GM18526 (cell line): Measurements from ENCODE around the gene ADCY1.

Experiments used
- POLR2A ChIP-seq: IDR thresholded peaks from 3 replicates; pipeline ENCODE4 v1.6.1; 2011; ENCODE audit not compliant: insufficient read length; ENCODE audit errors: extremely low read depth

ADCY1 gene

DNA sequence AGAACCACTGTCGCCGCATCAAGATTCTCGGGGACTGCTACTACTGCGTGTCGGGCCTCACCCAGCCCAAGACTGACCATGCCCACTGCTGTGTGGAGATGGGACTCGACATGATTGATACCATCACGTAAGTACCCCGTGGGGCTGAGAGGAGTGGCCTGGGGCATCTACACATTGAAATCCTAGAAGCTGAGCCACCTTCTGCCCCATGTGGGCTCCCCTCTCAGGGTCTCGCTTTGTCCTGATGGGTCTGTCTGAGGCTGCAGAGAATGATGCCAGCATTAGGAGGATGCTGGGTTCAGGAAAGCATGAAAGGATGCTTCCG is 74.5 kb downstream of the ADCY1 start:
- TF ChIP-seq POLR2A: no peak

DNA sequence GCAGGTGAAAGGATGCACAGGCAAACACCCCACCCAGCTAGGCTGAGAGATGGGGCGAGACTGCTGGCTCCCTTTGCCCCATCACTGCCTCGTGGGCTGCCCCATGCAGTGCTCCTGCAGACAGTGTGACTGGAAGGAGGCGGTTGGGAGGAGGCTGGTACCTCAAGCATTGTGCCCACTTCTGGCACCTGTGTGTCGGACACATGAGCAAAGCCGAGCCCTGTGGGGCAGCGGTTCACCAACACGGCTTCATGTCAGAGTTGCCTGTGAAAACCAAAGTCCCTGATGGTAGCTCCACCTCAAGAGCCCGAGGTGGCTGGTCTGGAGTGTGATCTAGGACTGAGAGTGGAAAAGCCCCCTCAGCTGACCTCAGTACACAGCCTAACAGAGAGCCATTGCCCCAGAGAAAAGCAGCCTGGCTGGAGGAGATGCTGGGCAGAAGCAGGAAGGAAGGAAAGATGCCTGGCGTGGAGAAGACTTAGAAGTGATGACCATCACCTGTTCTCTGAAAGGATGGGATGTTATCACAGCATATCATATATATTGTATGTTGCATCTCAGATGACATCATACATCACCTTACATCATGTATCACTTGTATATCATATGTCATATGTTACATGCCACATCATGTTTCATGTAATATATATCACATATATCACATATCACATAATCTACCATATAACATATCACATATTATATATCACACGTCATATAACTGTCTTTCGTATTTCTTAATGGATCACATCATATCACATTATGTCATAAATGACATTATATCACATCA is 75.6 kb downstream of the ADCY1 start:
- TF ChIP-seq POLR2A: no peak

DNA sequence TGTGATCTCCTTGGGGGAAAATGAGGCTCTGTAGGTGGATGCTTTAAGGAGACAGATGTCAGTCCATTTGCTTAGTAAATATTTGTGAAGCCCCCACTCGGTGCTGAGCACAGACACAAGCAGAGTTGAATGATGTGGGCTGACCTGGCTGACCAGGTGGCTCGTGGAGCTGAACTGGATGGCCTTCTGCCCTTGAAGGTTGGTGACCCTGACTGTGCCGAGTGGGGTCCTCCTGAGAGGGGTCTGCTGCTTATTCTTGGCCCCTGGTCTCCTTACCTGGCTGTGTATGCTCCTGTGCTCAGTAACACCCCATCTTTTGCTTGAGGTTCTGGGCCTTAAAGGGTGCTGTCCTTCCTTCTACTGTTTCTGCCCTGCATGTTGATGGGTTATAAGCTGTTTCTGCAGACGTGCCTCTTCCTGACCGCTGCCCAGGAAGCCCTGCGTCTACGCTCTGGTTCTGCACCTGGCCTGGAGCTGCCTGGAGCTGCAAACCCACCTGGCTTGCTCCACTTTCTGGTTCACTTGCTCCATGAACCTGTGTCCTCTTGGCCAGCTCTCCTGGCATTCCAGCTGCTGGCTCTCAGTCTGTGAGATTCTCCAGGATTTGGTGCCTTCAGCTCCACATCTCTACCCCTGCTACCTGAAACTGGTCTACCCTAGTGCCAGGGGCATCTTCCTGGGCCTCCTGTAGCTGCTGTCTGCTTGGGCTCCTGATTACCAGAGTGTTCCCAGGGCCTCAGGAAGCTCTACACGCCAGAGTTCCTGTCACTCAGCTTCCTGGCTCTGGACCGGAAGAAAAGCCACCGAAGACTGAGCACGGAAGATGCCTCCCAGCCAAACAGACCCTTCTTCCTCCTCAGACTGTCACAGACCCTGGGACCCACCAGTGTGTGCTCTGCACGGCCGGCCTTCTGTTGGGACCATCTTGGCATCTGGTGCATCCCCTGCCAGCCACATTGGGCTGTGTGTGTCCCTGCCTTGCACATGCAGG is 76.5 kb downstream of the ADCY1 start:
- TF ChIP-seq POLR2A: no peak

DNA sequence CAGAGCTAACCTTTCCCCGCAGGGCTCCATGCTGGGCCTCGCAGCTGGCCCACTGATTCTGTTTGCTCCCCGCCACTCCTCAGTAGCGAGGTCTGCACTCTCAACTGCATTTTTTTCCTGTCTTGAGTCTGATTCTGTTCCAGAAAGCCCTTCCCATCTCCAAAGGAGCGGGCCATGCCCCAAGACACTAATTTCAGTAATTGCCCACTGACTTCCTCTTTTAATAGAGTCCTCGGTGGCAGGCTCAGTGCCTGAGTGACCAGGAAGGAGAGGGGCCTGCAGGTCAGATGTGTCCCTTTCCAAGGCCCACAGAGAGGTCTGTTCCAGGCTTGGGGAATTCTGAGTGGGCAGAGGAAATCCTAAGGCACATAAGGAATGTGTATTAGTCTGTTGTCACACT is 77.4 kb downstream of the ADCY1 start:
- TF ChIP-seq POLR2A: no peak

DNA sequence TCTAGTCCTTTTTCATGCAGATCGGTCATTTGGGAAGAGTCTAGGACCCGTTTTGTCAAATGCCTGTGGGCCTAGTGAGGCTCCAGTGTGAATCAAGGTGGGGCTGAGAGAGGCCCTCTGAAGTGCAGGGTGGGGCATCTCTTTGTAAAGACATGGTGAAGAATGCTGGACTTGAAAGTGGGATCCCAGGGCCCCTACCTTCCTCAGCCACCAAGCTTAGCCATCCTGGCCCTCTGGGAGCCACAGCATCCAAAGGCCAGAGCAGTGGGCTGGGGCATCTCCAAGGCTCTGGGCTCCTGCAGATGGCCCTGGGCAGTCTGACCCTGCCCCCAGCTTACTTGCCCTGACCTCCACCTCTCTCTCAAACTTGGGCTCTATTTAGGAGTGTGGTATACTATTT is 78.5 kb downstream of the ADCY1 start:
- no peak for TF ChIP-seq POLR2A

DNA sequence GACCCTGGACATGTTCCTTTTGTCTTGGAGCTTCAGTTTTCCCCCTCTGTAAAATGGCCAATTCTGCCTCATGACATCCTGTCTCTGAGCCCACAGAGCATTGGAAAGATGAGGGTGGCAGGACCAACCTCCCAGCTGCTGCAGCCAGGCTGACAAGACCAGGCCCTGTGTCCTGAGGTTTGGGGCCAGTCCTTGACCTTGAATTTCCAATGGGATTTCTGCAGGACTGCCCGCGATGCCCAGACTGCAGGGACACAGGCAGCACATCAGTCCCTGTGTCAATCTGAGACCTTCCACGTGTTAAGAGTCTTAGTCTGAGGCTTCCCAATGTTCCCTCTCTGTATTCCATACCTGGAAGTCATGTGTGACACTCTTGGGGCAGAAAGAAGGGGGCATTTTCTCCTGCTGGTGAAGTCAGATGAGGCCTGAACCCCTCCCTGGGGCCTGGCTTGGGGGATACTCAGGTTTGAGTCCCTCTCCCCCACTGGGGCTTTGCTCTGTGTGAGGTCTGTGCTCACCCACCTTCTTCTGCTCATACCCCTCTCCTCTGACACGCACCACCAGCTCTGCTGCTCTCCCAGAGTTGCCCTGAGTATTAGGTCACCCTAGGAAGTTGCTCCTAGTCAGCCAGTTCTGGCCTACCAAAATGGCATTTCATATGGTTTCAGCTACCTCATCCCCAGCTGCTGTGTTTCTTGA is 79.2 kb downstream of the ADCY1 start:
- no peak for TF ChIP-seq POLR2A

DNA sequence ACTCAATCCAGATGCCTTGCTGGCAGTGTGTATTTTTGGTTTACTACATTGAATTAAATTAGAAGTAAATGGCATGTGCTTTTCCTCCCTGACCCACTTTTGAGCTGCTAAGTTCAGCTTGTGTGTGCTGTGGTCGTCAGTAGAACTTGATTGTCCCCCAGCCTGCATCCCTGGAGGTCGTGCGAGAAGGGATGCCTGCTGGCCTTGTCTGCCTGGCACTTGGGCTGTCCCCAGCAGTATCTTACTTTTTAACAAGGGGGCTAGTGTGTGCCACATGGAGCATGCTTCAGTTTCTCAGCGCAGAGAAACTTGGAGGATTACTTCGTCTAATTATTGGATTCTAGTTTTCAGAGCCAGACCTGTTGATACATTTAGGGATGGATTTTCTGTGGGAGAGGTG is 80.2 kb downstream of the ADCY1 start:
- no peak for TF ChIP-seq POLR2A

DNA sequence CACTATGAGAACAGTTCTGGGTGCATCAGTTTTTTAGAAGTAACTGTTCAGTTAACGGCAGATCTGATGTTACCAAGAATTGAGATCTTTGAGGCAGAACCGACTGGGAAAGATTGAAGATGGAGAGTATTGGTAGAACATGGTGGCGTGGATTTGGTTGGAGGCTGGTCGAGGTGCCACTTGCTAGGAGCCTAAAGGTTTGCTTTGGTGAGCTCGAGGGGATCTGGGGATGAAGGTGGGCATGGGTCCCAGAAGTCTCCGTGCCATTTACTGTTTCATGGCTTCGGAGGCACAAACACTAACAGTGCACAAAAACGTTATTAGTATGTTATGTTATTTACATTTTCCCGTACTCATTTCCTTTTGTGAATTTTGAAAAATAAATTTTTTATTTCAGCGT is 81.4 kb downstream of the ADCY1 start:
- TF ChIP-seq POLR2A: no peak

DNA sequence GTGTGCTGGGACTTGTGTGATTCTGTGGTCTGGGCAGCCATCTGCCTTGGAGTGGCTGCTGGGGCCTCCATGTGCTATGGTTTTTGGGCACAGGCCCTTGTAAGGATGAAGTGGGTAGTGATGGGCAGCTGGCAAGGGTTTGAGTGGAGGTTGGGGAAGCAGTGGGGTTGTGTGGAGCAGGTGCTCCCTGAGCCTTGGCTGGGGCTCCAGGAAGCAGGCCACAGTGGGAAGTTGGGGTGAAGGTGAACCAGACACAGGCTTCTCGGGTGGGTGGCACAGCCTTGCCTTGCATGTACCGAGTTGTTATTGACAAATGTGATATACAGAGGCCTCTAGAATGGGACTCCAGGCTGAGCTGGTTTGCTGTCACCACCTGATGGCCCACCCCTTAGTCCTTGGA is 82.3 kb downstream of the ADCY1 start:
- TF ChIP-seq POLR2A: no peak

DNA sequence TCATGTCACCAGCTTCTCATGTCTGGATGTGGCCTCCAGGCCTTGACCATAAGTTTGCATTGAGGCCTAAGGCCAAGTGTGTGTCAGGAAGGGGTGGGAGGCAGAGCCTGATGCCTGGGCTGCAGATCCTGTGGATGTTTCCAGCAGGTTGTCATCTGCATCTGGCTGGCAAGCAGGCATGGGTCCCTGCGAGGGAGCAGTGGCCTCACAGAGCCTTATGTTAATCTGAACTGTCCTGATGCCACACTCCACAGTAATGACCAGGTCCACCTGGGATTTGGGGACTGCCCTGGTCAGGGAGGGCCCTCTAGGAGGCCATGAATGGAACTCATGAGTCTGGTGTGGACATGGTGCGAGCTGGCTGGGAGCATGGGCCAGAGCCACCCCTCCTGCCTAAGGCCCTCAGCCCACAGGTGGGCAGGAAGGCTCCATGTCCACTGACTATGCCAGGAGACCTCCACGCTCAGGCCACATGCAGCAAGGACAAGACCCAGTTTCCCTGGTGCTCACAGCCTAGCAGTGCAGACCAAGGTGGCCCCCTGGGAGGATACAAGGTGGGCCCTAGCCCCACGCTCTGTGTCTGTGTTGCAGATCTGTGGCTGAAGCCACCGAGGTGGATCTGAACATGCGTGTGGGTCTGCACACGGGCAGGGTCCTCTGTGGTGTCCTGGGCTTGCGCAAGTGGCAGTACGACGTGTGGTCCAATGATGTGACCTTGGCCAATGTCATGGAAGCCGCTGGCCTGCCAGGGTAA is 83.1 kb downstream of the ADCY1 start:
- TF ChIP-seq POLR2A: no peak

DNA sequence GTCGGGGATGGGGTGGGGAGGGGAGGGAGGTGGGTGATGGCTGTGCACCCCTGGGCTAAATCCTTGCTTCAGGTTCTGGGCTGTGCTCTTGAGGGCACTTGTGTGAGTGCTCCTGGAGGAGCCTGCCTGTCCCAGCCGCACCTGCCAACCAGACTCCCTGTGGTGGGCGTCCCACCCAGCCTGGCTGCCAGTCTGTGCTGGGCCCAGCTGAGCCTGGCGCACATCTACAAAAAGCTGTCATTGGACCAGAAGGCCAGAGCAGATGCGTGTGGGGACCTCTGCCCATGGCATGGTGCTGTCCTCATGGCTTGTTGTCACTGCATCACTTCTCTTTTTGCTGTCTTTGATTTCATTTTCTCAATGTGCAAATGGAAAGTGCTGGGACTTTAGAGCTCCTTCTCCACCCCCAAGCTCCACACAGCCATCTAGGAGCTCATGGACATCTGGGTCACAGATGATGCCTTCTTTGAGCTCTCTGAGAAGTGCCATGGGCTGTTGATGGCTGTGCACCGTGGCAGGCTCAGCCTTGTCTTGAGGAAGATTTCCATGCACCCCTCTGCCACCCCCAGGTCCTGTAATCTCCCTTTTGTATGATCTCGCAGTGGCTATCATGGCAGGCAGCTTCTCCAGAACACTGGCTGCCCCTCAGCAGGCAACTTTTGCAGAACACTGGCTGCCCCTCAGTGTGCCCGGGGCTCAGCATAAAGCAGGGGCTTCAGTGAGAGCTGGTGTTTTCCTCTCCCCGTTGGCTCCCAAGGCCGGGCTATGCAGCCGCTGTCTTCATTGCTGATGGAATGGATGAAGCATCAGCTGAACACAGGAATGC is 83.9 kb downstream of the ADCY1 start:
- TF ChIP-seq POLR2A: no peak

DNA sequence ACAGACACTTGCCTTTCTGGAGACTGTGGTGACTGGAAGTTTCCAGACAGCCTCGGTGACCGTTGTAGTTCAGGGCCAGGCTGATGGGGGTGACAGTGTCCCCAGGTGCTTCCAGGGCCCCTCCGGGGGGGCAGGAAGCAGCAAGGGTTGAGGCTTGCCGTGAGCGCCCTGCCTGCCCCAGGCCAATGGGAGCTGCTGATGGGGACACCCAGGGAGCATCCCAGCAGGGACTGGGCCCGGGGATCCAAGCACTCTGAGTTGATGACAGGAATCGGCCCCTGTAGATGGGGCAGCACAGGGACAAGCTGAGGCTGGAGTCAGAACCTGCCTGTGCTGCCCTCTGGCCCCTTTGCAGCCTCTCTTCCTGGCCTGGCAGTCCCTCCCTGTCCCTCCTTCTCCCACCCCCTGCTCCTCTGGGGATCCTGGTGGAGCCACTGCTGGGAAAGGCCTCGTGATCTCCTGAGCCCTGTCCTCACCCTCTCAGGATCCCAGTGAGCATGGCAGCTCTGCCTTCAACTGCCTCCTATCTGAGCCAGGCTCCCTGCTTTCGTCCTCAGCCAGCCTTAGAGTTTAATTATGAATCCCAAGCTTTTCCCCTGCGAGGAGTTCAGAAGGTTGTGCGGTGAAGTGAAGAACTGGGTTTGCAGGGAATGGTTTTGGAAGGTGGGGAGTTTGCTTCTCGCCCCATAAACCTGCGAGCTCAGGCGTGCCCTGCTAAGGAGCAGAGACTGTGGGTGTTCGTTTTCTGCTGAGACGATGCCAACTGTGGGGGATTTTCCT is 84.7 kb downstream of the ADCY1 start:
- TF ChIP-seq POLR2A: no peak

DNA sequence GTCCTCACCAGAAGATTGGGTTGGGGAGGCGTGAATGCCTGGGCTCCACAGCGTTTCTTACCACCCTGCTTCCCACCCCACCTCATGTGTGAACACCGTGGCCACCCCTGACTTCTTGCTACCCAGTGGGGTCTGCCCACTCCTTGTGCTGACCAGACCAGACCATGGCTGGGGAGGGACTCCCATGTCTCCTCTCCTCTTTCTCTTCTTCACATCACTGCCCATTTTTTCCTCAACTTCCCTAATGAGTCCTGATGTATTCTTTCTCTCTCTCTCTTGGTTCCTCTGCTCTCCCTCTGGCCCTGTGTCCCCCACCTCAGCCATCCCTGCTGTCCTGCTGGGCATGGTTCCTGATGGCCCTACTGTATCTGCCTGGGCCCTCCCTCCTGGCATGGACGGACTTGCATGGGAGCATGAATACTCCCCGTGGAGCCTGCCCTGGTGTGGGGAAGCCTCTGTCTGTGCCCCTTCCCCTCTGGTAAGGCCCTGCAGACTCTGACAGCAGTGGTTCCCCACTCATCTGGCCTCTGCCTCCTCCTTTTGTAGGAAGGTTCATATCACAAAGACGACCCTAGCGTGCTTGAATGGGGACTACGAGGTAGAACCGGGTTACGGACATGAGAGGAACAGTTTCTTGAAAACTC is 85.5 kb downstream of the ADCY1 start:
- TF ChIP-seq POLR2A: no peak
